ENCODE data around the gene NTM. TPM values are rescaled to one million over a fixed set of nuclear protein-coding genes. Genes with fewer than 3 reads are reported as not detected.

NTM gene
- total and polyA plus RNA-seq, 8 donors, result 0.04 to 4.4 (median 0.50) TPM

GRCh38 chr11:131690776-131691175 is 320.4 kb downstream of the NTM start:
- intact Hi-C loops (cut with DNase I), result no loop called here
- FAIRE-seq (no peak), ATAC-seq (no peak), DNase-seq (no peak)
- no peak overlapping the region for H3K27ac ChIP-seq
- no peak overlapping the region for H3K4me3 ChIP-seq
- no peaks in the 10 kb centered on the region for H3K4me1 ChIP-seq
- H3K9me3 ChIP-seq, result no peaks in the 10 kb centered on the region
- no peak for TF ChIP-seq CTCF (IDR thresholded peaks at IDR 0.05)
- H3K27me3 ChIP-seq, result no peaks in the 10 kb centered on the region
- H3K36me3 ChIP-seq, result no peaks in the 10 kb centered on the region
- WGBS, 2 donors, result 83 to 93% methylated on average over 17 to 18 of the region's 18 CpGs

- ATAC-seq (peak in 3 of 4 donors; percentile 22 to 43 (median 36)), FAIRE-seq (no peak), DNase-seq (peak in 2 of 6 donors; percentile 67 to 81)
- Histone ChIP-seq H3K36me3 (no peaks in the 10 kb centered on the region), H3K27me3 (no peaks in the 10 kb centered on the region), H3K27ac (no peak overlapping the region), H3K4me1 (no peaks in the 10 kb centered on the region), H3K9me3 (no peaks in the 10 kb centered on the region), H3K4me3 (no peak overlapping the region)
- WGBS, 2 donors, result 45 to 48% methylated on average over 65 of the region's 65 CpGs
- intact Hi-C loops (cut with DNase I), result no loop called here
- TF ChIP-seq CTCF (IDR thresholded peaks at IDR 0.05), result peak; percentile 9 to 34 (median 26)
Observed at GRCh38 chr11:131691181-131692041, 321.0 kb downstream of the NTM start.

- Histone ChIP-seq H3K27me3 (no peaks in the 10 kb centered on the region), H3K4me3 (no peak overlapping the region), H3K9me3 (no peaks in the 10 kb centered on the region), H3K36me3 (no peaks in the 10 kb centered on the region), H3K4me1 (no peaks in the 10 kb centered on the region), H3K27ac (no peak overlapping the region)
- ATAC-seq (no peak), DNase-seq (no peak), FAIRE-seq (no peak)
- intact Hi-C loops (cut with DNase I), result no loop called here
- TF ChIP-seq CTCF (IDR thresholded peaks at IDR 0.05), result no peak
Observed at GRCh38 chr11:131692151-131692550, 321.7 kb downstream of the NTM start.

- DNase-seq (no peak), FAIRE-seq (no peak), ATAC-seq (no peak)
- H3K27me3 ChIP-seq, result no peaks in the 10 kb centered on the region
- H3K9me3 ChIP-seq, result no peaks in the 10 kb centered on the region
- WGBS, 2 donors, result 54 to 68% methylated on average over 1 of the region's 1 CpG
- no peak overlapping the region for H3K4me3 ChIP-seq
- H3K36me3 ChIP-seq, result no peaks in the 10 kb centered on the region
- intact Hi-C loops (cut with DNase I), result no loop called here
- H3K4me1 ChIP-seq, result no peaks in the 10 kb centered on the region
- no peak overlapping the region for H3K27ac ChIP-seq
- no peak for TF ChIP-seq CTCF (IDR thresholded peaks at IDR 0.05)
Observed at GRCh38 chr11:131692961-131693360, 322.5 kb downstream of the NTM start.

GRCh38 chr11:131693756-131694155 is 323.3 kb downstream of the NTM start:
- no peak for ATAC-seq
- no peaks in the 10 kb centered on the region for H3K4me1 ChIP-seq
- H3K4me3 ChIP-seq, result no peak overlapping the region
- no peak for TF ChIP-seq CTCF (IDR thresholded peaks at IDR 0.05)
- intact Hi-C loops (cut with DNase I), result no loop called here
- H3K36me3 ChIP-seq, result no peaks in the 10 kb centered on the region
- 74 to 84% methylated on average over 4 of the region's 4 CpGs for WGBS, 2 donors
- H3K27ac ChIP-seq, result no peak overlapping the region
- FAIRE-seq, result no peak
- H3K9me3 ChIP-seq, result no peaks in the 10 kb centered on the region
- DNase-seq, result no peak
- H3K27me3 ChIP-seq, result no peaks in the 10 kb centered on the region
